ENCODE data around the gene NLRP5.

NLRP5 gene

GRCh38 chr19:56083668-56084067, 97.1 kb downstream of the NLRP5 start:
- TF ChIP-seq, protein P1, sequence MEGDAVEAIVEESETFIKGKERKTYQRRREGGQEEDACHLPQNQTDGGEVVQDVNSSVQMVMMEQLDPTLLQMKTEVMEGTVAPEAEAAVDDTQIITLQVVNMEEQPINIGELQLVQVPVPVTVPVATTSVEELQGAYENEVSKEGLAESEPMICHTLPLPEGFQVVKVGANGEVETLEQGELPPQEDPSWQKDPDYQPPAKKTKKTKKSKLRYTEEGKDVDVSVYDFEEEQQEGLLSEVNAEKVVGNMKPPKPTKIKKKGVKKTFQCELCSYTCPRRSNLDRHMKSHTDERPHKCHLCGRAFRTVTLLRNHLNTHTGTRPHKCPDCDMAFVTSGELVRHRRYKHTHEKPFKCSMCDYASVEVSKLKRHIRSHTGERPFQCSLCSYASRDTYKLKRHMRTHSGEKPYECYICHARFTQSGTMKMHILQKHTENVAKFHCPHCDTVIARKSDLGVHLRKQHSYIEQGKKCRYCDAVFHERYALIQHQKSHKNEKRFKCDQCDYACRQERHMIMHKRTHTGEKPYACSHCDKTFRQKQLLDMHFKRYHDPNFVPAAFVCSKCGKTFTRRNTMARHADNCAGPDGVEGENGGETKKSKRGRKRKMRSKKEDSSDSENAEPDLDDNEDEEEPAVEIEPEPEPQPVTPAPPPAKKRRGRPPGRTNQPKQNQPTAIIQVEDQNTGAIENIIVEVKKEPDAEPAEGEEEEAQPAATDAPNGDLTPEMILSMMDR (IDR thresholded peaks at IDR 0.05; ENCODE audit: control insufficient read depth, insufficient read depth, low read depth, low read length, missing control alignments): no peak
- no peak for DNase-seq (ENCODE audit: low read depth)
- no peak overlapping the region for H3K4me3 ChIP-seq (ENCODE audit: control insufficient read depth, low read depth, low read length)

- H3K4me3 ChIP-seq (ENCODE audit: control insufficient read depth, low read depth, low read length): no peak overlapping the region
- TF ChIP-seq, protein P1 (IDR thresholded peaks at IDR 0.05; ENCODE audit: control insufficient read depth, insufficient read depth, low read depth, low read length, missing control alignments): no peak
- DNase-seq (ENCODE audit: low read depth): no peak
These were observed 98.4 kb downstream of the NLRP5 start for GRCh38 chr19:56084835-56085536.

GRCh38 chr19:56085571-56086275, 99.1 kb downstream of the NLRP5 start:
- no peak overlapping the region for H3K4me3 ChIP-seq (ENCODE audit: control insufficient read depth, low read depth, low read length)
- no peak for DNase-seq (ENCODE audit: low read depth)
- TF ChIP-seq, protein P1 (IDR thresholded peaks at IDR 0.05; ENCODE audit: control insufficient read depth, insufficient read depth, low read depth, low read length, missing control alignments): no peak

- no peak overlapping the region for H3K4me3 ChIP-seq (ENCODE audit: control insufficient read depth, low read depth, low read length)
- no peak for DNase-seq (ENCODE audit: low read depth)
- TF ChIP-seq, protein P1 (IDR thresholded peaks at IDR 0.05; ENCODE audit: control insufficient read depth, insufficient read depth, low read depth, low read length, missing control alignments): no peak
These were observed 100.3 kb downstream of the NLRP5 start for GRCh38 chr19:56086671-56087430.

- TF ChIP-seq, protein P1 (IDR thresholded peaks at IDR 0.05; ENCODE audit: control insufficient read depth, insufficient read depth, low read depth, low read length, missing control alignments): no peak
- no peak overlapping the region for H3K4me3 ChIP-seq (ENCODE audit: control insufficient read depth, low read depth, low read length)
- no peak for DNase-seq (ENCODE audit: low read depth)
These were observed 101.3 kb downstream of the NLRP5 start for GRCh38 chr19:56087647-56088496.
